Epidermal melanocyte (primary cell): ENCODE results near the gene HADHB.
A peak's percentile ranks its signal among the peaks of the same experiment; 100 is the strongest.
"Not testable (repeated sequence)": the region's sequence is repeated elsewhere in the genome, so short reads cannot be mapped to it uniquely, and the experiment has no call there.

Experiments used
- DNase-seq: peaks from one replicate; pipeline ENCODE4 v3.0.0; 2011; ENCODE audit warnings: low spot score; ENCODE audit not compliant: insufficient read length

The HADHB gene

GRCh38 chr2:26243470-26244308 is 1.1 kb upstream of the HADHB start:
- no peak for DNase-seq

- no peak for DNase-seq
Measured at GRCh38 chr2:26245231-26245732, 543 bp downstream of the HADHB start.

- no peak for DNase-seq
Measured at GRCh38 chr2:26245810-26246209, 1.1 kb downstream of the HADHB start.

GRCh38 chr2:26246818-26247217 is 2.1 kb downstream of the HADHB start:
- no peak for DNase-seq

- DNase-seq: no peak
Measured at GRCh38 chr2:26249625-26250024, 4.9 kb downstream of the HADHB start.

DNA sequence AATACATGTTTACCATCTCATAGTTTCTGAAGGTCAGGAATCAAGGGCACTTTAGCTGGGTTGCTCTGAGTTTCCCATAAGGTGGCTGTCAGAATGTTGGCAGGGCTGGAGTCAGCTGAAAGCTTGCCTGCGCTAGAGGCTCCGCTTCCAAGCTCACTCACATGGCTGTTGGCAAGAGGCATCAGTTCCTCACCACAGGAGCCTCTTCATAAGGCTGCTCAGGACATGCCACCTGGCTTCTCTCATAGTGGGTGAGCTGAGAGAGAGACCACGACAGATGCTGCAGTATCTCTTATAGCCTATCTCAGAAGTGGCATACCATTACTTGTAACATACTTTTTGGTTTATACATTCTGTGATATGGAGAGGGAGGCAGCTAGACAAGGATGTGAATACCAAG is 7.2 kb downstream of the HADHB start:
- DNase-seq: no peak

DNA sequence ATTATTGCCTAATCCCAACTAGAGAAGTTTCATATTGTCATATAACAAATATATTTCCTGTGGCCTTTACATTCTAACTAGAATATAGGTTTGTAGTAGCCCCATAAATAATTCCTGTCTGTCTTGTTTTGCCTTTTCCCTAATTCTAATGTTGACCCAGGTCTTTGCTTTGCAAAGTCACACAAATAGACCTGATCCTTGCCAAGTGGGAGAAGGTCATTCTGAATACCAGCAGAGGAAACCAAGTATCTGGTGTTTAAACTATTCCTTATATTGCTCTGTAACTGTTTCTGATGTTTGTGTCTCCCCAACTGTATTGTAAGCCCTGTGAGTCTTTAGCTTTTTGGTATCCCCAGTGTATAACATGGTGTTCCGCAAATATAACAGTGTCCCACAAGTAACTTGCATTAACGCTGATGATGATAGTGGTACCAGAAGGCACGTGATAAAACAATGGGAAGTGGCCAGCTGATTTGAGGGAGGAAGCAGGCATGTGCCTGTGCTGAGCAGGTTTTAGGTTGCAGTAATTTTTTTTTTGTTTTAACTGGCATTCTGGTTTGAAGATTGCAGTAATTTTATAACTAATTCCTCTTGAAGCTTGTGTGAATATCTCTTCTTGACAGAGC is 11.1 kb downstream of the HADHB start:
- DNase-seq: no peak

DNA sequence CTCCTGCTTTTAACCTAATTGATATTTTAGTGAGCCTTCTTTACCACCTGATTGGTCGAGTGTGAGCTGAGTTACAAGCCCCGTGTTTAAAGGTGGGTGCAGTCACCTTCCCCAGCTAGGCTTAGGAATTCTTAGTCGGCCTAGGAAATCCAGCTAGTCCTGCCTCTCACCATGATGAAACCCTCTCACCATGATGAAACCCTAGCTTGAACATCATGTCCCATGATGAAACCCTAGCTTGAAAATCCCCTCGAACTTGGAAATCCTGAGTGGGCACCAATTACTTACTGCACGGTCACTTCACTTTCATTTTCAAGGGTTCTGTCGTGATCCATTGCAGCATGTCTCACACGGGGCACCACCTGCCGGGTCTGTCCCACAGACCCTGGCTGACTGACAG is 14.1 kb downstream of the HADHB start:
- DNase-seq: not testable (repeated sequence)

- DNase-seq: no peak
Measured at GRCh38 chr2:26268213-26268612, 23.5 kb downstream of the HADHB start.

DNA sequence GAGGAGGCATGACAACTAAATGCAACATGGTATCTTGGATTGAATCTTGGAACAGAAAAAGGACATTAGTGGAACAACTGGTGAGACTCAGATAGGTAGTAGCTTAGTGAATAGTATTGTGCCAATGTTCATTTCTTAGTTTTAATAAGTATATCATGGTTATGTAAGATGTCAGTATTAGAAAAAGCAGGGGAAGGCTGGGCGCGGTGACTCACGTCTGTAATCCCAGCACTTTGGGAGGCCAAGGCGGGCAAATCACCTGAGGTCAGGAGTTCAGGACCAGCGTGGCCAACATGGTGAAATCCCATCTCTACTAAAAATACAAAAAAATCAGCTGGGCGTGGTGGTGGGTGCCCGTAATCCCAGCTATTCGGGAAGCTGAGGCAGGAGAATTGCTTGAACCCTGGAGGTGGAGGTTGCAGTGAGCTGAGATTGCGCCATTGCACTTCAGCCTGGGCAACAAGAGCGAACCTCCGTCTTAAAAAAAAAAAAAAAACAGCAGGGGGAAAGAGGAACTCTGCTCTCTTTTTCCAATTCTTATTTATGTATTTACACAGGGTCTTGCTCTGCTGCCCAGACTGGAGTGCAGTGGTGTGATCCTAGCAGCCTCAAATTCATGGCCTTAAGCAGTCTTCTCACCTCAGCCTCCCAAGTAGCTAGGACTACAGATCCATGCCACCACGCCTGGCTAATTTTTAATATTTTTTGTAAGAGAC is 24.1 kb downstream of the HADHB start:
- not testable (repeated sequence) for DNase-seq

GRCh38 chr2:26269571-26270158 is 24.9 kb downstream of the HADHB start:
- no peak for DNase-seq

DNA sequence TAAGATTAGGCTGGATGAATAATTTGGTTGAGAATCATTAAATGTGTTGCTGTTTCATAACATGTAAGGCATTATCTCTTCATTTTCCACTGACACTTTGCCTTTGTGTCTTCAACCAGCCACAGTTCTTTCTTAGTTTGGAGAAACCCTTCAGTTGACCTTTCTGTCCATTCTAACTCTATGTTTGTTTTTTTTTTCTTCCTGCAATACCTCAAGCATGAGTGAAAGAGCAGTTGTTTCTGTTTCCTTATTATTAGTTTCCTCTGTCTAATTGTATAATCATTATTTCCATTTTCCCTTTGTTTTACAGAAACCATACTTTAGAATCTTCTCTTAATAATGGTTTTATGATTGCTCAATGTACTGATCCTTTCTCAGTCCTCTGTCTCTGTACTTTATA is 25.6 kb downstream of the HADHB start:
- no peak for DNase-seq

- no peak for DNase-seq
Measured at GRCh38 chr2:26273501-26273900, 28.8 kb downstream of the HADHB start.

- peak; percentile 22 for DNase-seq
Measured at GRCh38 chr2:26274058-26274613, 29.4 kb downstream of the HADHB start.

GRCh38 chr2:26276484-26277227 is 31.9 kb downstream of the HADHB start:
- DNase-seq: no peak

- no peak for DNase-seq
Measured at GRCh38 chr2:26279886-26280285, 35.1 kb downstream of the HADHB start.

GRCh38 chr2:26281226-26281625 is 36.5 kb downstream of the HADHB start:
- DNase-seq: no peak

DNA sequence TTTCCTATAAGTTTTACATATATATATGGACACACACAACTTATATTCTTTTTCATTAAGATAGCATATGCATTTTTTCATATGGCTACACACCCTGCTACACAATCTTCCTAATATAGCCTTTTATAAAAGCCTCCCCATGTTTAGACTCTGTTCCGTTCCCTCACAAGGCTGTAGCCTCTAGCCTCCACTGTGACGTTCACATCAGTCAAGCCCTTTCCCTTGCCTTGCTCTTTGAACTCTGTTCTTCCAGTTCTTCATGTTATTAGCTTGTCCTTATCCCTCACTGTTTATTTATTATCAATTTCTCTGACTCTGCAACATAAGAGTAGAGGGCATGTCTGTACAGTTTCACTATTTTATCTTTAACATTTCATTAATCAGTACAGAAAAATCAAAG is 38.9 kb downstream of the HADHB start:
- no peak for DNase-seq

DNA sequence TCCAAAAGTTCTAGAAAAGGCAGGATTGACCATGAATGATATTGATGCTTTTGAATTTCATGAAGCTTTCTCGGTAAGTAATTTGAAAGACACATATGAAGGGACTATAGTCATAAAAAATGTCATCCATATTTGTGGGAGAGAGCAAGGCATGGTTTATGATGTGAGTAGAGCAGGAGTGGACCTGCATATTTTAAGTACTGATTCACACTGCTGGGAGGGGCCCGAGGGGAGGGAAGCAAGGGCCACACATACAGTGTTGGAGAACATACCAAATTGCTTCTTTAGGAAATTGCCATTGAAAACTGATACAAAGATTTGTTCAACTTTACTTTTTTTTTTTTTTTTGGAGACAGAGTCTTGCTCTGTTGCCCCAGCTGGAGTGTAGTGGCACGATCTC is 39.4 kb downstream of the HADHB start:
- DNase-seq: no peak

- no peak for DNase-seq
Measured at GRCh38 chr2:26285931-26286330, 41.2 kb downstream of the HADHB start.

GRCh38 chr2:26290001-26290400 is 45.3 kb downstream of the HADHB start:
- no peak for DNase-seq
